GM12865 (cell line): Measurements from ENCODE around the gene LSG1.

ENCODE experiments used
- DNase-seq: peaks from one replicate; pipeline ENCODE4 v3.0.0; 2010; ENCODE audit warnings: low read depth
- H3K4me3 ChIP-seq: 2 replicates; pipeline ENCODE4 v1.5.1; 2011; ENCODE audit warnings: mild to moderate bottlenecking, low read depth, low read length, control low read depth
- CTCF ChIP-seq: IDR thresholded peaks from 2 replicates; pipeline ENCODE4 v1.5.1; 2011; ENCODE audit warnings: low read length, control low read depth, low read depth, inconsistent platforms; ENCODE audit not compliant: insufficient read depth; ENCODE audit errors: missing control alignments

Gene LSG1

GRCh38 chr3:194671900-194672808, at the start of gene LSG1:
Gene LSG1, minus strand, starts transcription at chr3:194672191. Its CDS starts 29 bp downstream, at chr3:194672162.
- peak within 1 kb of the TSS; percentile 95 for H3K4me3 ChIP-seq
- no peak for TF ChIP-seq CTCF
- peak; percentile 97 for DNase-seq

GRCh38 chr3:194720048-194720447, 48.1 kb upstream of the LSG1 start:
- DNase-seq = no peak
- H3K4me3 ChIP-seq = no peak overlapping the region
- no peak for TF ChIP-seq CTCF

- no peak overlapping the region for H3K4me3 ChIP-seq
- no peak for DNase-seq
- no peak for TF ChIP-seq CTCF
Observed at GRCh38 chr3:194718079-194718478, 46.1 kb upstream of the LSG1 start.

- no peak for TF ChIP-seq CTCF
- H3K4me3 ChIP-seq = no peak overlapping the region
- DNase-seq = no peak
Observed at GRCh38 chr3:194715022-194715800, 43.2 kb upstream of the LSG1 start.

GRCh38 chr3:194714564-194714963, 42.6 kb upstream of the LSG1 start:
- no peak for DNase-seq
- TF ChIP-seq CTCF = no peak
- no peak overlapping the region for H3K4me3 ChIP-seq

- TF ChIP-seq CTCF = no peak
- no peak for DNase-seq
- H3K4me3 ChIP-seq = no peak overlapping the region
Observed at GRCh38 chr3:194714137-194714455, 42.1 kb upstream of the LSG1 start.
